GM06990 (cell line): ENCODE measurements around the gene SRD5A1.

Experiments used
- DNase-seq: peaks from one replicate; pipeline ENCODE4 v3.0.0-alpha.2; 2011; ENCODE audit not compliant: insufficient read length; ENCODE audit errors: extremely low read depth
- H3K27me3 ChIP-seq: replicated peaks from 2 replicates; pipeline ENCODE4 v1.6.0; 2011; ENCODE audit warnings: low read length; ENCODE audit not compliant: control insufficient read depth, insufficient read depth
- H3K36me3 ChIP-seq: 2 replicates; pipeline ENCODE4 v1.5.1; 2011; ENCODE audit warnings: low read length; ENCODE audit not compliant: control insufficient read depth, insufficient read depth
- H3K4me3 ChIP-seq: replicated peaks from 2 replicates; pipeline ENCODE4 v1.5.1; 2011; ENCODE audit warnings: low read depth, mild to moderate bottlenecking, control low read depth, low read length
- CTCF ChIP-seq: IDR thresholded peaks from 2 replicates; pipeline ENCODE4 v1.5.1; 2011; ENCODE audit warnings: low read length, control low read depth, mild to moderate bottlenecking, inconsistent platforms; ENCODE audit not compliant: insufficient read depth, poor library complexity, severe bottlenecking

SRD5A1 gene

GRCh38 chr5:6673031-6673430, 39.8 kb downstream of the SRD5A1 start:
- no peak for TF ChIP-seq CTCF
- no peak for DNase-seq
- Histone ChIP-seq H3K36me3 (no peaks in the 10 kb centered on the region; the same call in 1 of the 2 replicates), H3K27me3 (no peaks in the 10 kb centered on the region), H3K4me3 (no peak overlapping the region)

- Histone ChIP-seq H3K4me3 (no peak overlapping the region), H3K36me3 (no peaks in the 10 kb centered on the region; the same call in 1 of the 2 replicates), H3K27me3 (no peaks in the 10 kb centered on the region)
- no peak for TF ChIP-seq CTCF
- DNase-seq = no peak
Observed at GRCh38 chr5:6673963-6674362, 40.7 kb downstream of the SRD5A1 start.

- H3K36me3 ChIP-seq = no peaks in the 10 kb centered on the region; the same call in 1 of the 2 replicates
- no peak for TF ChIP-seq CTCF
- H3K27me3 ChIP-seq = no peaks in the 10 kb centered on the region
- no peak for DNase-seq
- no peak overlapping the region for H3K4me3 ChIP-seq
Observed at GRCh38 chr5:6674421-6674820, 41.2 kb downstream of the SRD5A1 start.

GRCh38 chr5:6674886-6675285, 41.6 kb downstream of the SRD5A1 start:
- no peak for DNase-seq
- TF ChIP-seq CTCF = no peak
- Histone ChIP-seq H3K36me3 (no peaks in the 10 kb centered on the region; the same call in 1 of the 2 replicates), H3K4me3 (no peak overlapping the region), H3K27me3 (no peaks in the 10 kb centered on the region)

- no peak overlapping the region for H3K4me3 ChIP-seq
- no peaks in the 10 kb centered on the region for H3K27me3 ChIP-seq
- no peaks in the 10 kb centered on the region for H3K36me3 ChIP-seq
- DNase-seq = no peak
- no peak for TF ChIP-seq CTCF
Observed at GRCh38 chr5:6675784-6676491, 42.7 kb downstream of the SRD5A1 start.
